ENCODE data around the gene CALB2. TPM values are rescaled to one million over a fixed set of nuclear protein-coding genes. Genes with fewer than 3 reads are reported as not detected.
"Not testable (repeated sequence)": the region's sequence is repeated elsewhere in the genome, so short reads cannot be mapped to it uniquely, and the experiment has no call there.

Gene CALB2
- total and polyA plus RNA-seq, 4 donors, result 16.6 to 44.1 (median 40.7) TPM

DNA sequence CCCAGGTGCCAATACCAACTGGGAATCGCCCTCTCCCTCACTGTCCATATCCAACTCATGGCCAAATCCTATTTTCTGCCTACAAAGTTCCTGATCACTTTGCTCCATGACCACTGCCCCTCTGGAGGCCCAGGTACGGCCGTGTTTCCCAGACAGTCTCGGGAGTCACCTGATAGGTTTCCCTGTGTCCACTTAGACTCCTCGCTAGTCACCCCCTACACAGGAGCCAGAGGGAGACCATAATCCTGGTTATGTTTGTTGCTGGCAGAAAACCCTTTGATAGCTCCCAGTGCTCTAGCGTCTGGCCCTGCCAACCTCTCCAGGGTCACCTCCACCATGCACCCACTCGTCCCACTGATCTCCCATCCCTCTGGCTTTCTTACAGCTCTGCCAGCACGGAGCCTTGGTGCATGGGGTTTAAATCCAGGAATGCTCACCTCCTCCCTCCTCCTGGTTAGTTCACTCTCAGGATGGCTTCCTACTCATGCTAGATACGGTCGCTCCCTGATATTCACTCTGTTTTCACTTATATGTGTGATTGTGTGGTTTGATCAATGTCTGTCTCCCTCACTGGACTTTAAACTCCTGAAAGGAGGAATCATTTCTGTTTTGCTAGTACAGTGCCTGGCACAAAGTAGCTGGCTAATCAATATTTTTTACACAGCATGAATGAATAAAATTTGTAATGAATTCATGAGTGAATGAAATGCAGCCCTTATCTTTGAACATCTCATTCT is 7.5 kb upstream of the CALB2 start:
- Histone ChIP-seq H3K9me3 (ENCODE audit: control insufficient read depth, insufficient read depth, low read length) (no peaks in the 10 kb centered on the region), H3K4me1 (ENCODE audit: control insufficient read depth, insufficient read depth, low read length) (no peaks in the 10 kb centered on the region), H3K4me3 (ENCODE audit: low read depth, low read length) (no peak overlapping the region), H3K27me3 (ENCODE audit: control insufficient read depth, insufficient read depth, low read length) (no peaks in the 10 kb centered on the region), H3K36me3 (ENCODE audit: control insufficient read depth, insufficient read depth, low read length) (no peaks in the 10 kb centered on the region), H3K27ac (ENCODE audit: low read depth, low read length) (no peak overlapping the region)
- 79% methylated on average over 8 of the region's 10 CpGs for WGBS (ENCODE audit: insufficient coverage)
- no peak for DNase-seq (ENCODE audit: low read depth in 4 of 6, low spot score in 6 of 6)

DNA sequence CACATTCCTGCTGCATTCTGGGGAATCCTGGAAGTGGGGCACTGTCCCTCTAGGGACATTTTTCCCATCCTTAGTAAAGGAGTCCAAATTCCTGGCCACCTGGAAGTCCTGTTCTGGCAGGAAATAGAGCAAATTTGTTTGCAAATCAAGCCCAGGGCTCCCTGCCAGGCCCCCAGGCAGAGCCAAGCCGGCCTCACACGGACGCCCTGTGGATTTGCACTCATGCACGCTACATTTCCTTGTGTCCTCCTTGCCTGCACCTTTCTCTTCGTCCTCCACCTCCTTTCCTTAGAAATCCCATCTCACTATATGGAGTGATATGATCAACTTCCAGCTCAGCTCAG is 7.0 kb upstream of the CALB2 start:
- Histone ChIP-seq H3K27ac (ENCODE audit: low read depth, low read length) (no peak overlapping the region), H3K4me1 (ENCODE audit: control insufficient read depth, insufficient read depth, low read length) (no peaks in the 10 kb centered on the region), H3K4me3 (ENCODE audit: low read depth, low read length) (no peak overlapping the region), H3K9me3 (ENCODE audit: control insufficient read depth, insufficient read depth, low read length) (no peaks in the 10 kb centered on the region), H3K27me3 (ENCODE audit: control insufficient read depth, insufficient read depth, low read length) (no peaks in the 10 kb centered on the region), H3K36me3 (ENCODE audit: control insufficient read depth, insufficient read depth, low read length) (no peaks in the 10 kb centered on the region)
- DNase-seq (ENCODE audit: low read depth in 4 of 6, low spot score in 6 of 6), result no peak
- WGBS (ENCODE audit: insufficient coverage), result 35% methylated on average over 4 of the region's 5 CpGs

DNA sequence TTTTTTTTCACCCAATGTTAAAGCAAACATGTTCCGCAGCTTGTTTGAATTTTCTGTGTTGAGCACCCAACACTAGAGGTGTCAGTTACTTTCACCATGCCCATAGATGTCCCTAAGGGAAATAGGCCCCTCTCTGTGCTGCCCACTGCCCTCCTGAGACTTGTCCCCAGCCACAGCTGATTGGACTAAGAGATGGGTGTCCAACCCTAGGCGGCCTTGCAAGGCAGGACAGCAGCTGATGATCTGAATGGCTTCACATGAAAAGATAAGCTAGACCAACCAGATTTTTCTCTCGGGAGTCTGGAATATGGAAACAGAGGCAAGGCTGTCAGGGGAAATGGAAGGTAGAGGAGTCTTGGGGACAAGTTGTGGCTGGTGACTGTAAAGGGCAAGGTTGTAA is 6.1 kb upstream of the CALB2 start:
- WGBS (ENCODE audit: insufficient coverage), result 93% methylated on average over 2 of the region's 3 CpGs
- H3K27ac ChIP-seq (ENCODE audit: low read depth, low read length), result no peak overlapping the region
- no peak for DNase-seq (ENCODE audit: low read depth in 4 of 6, low spot score in 6 of 6)
- H3K27me3 ChIP-seq (ENCODE audit: control insufficient read depth, insufficient read depth, low read length), result no peaks in the 10 kb centered on the region
- H3K4me3 ChIP-seq (ENCODE audit: low read depth, low read length), result no peak overlapping the region
- H3K9me3 ChIP-seq (ENCODE audit: control insufficient read depth, insufficient read depth, low read length), result no peaks in the 10 kb centered on the region
- no peaks in the 10 kb centered on the region for H3K36me3 ChIP-seq (ENCODE audit: control insufficient read depth, insufficient read depth, low read length)
- H3K4me1 ChIP-seq (ENCODE audit: control insufficient read depth, insufficient read depth, low read length), result peaks cover 2% of the 10 kb centered on the region

DNA sequence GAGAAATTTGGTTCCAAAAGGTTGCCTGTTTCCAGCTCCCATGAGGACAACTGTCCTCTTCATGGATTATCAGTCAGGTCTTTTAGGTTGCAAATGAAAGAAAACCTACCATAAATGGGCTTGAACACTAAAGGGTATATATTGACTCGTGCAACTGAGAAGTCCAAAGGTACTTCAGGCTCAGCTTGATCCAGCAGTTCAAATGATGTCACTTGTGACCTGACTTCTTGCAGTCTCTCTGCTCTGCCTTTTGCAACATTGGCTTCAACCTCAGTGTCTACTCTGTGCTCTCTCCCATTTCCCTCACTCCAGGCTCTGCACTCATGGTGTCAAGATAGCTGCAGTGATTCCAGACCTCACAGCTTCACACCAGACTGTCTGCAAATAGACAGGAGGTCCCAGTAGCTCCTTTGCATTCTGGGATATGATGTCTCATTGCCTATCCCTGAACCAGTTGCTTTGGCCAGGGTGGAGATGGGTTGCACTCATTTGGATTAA is 5.5 kb upstream of the CALB2 start:
- DNase-seq (ENCODE audit: low read depth in 4 of 6, low spot score in 6 of 6), result no peak
- H3K27me3 ChIP-seq (ENCODE audit: control insufficient read depth, insufficient read depth, low read length), result no peaks in the 10 kb centered on the region
- no peaks in the 10 kb centered on the region for H3K36me3 ChIP-seq (ENCODE audit: control insufficient read depth, insufficient read depth, low read length)
- peaks cover 7% of the 10 kb centered on the region for H3K4me1 ChIP-seq (ENCODE audit: control insufficient read depth, insufficient read depth, low read length)
- H3K4me3 ChIP-seq (ENCODE audit: low read depth, low read length), result no peak overlapping the region
- no peak overlapping the region for H3K27ac ChIP-seq (ENCODE audit: low read depth, low read length)
- WGBS (ENCODE audit: insufficient coverage), result 90% methylated on average over 1 of the region's 1 CpG
- no peaks in the 10 kb centered on the region for H3K9me3 ChIP-seq (ENCODE audit: control insufficient read depth, insufficient read depth, low read length)

DNA sequence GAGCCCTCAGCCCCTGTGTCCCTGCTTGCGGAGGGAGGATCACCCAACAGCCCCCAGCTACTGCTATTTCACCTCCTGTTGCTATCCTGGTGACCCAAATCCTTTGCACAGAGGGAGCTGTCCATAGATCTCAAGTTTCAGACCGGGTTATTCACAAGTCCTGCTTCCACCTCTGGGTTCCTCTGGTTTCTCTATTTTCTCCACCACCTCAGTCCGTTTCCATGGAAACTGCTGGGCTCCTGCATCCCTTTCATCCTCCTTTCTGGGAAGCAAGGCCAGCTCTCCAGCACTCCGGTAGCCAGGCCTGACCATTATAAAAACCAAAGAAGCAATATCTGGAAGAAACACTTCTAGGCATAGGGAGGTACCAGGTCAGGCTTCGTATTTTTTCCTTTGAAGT is 4.8 kb upstream of the CALB2 start:
- WGBS (ENCODE audit: insufficient coverage), result 43% methylated on average over 4 of the region's 5 CpGs
- Histone ChIP-seq H3K4me3 (ENCODE audit: low read depth, low read length) (no peak overlapping the region), H3K36me3 (ENCODE audit: control insufficient read depth, insufficient read depth, low read length) (no peaks in the 10 kb centered on the region), H3K9me3 (ENCODE audit: control insufficient read depth, insufficient read depth, low read length) (no peaks in the 10 kb centered on the region), H3K27me3 (ENCODE audit: control insufficient read depth, insufficient read depth, low read length) (peaks cover 2% of the 10 kb centered on the region), H3K27ac (ENCODE audit: low read depth, low read length) (no peak overlapping the region), H3K4me1 (ENCODE audit: control insufficient read depth, insufficient read depth, low read length) (peaks cover 11% of the 10 kb centered on the region)
- DNase-seq (ENCODE audit: low read depth in 4 of 6, low spot score in 6 of 6), result peak in 3 of 6 donors; percentile 26 to 86 (median 45)

DNA sequence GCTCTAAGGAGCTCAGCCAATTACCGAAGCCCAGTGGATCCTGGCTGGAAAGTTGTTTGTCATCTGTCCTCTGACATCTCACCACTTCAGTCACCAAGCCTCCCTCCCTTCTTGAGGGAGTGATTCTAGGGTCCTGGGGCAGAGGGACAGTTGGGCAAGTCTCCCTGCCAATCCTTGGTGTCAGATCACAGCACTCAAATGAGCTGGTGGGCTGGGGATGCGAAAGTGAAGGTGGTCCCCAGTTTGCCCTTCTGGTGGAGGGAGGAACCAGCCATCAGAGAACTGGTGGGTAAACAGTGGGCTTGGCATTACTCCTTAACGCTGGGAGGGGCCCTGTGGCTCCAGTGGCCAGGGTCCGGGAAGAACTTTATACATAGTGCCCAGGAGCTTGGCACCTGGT is 4.4 kb upstream of the CALB2 start:
- peaks cover 5% of the 10 kb centered on the region for H3K27me3 ChIP-seq (ENCODE audit: control insufficient read depth, insufficient read depth, low read length)
- no peaks in the 10 kb centered on the region for H3K36me3 ChIP-seq (ENCODE audit: control insufficient read depth, insufficient read depth, low read length)
- H3K4me3 ChIP-seq (ENCODE audit: low read depth, low read length), result no peak overlapping the region
- peaks cover 15% of the 10 kb centered on the region for H3K4me1 ChIP-seq (ENCODE audit: control insufficient read depth, insufficient read depth, low read length)
- H3K9me3 ChIP-seq (ENCODE audit: control insufficient read depth, insufficient read depth, low read length), result no peaks in the 10 kb centered on the region
- no peak overlapping the region for H3K27ac ChIP-seq (ENCODE audit: low read depth, low read length)
- no peak for DNase-seq (ENCODE audit: low read depth in 4 of 6, low spot score in 6 of 6)
- WGBS (ENCODE audit: insufficient coverage), result 86% methylated on average over 2 of the region's 4 CpGs

DNA sequence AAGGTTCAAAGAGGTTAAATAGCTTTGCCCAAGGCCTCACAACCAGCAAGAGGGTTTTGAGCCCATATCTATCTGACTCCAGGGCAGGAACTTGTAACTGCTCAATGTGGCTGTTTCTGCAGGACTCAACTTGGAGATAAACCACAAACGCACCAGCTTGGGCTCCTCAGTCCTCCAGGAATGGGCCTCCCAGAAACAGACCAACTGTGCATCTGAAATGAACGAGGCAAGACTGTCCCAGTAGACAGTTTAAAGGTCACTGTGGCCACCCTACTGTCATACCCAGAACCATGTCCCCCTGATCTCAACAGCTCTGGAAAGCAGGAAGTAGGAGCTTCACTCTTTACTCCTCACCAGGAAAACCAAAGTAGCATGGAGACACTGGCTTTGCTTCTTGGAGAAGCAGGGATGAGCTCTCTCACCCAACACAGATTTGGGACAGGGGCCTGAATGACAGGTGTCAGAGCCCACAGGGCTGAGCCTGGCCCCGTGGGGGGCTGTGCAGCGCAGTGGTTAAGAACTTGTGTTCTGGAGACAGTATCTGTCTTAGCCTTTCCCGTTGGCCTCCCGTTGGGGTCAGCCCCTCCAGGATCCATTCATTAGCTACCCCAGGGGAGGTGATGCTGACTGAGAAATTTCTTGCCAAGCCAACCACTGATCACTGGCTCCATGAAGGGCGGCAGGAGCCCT is 2.3 kb upstream of the CALB2 start:
- Histone ChIP-seq H3K9me3 (ENCODE audit: control insufficient read depth, insufficient read depth, low read length) (no peaks in the 10 kb centered on the region), H3K27me3 (ENCODE audit: control insufficient read depth, insufficient read depth, low read length) (peaks cover 8% of the 10 kb centered on the region), H3K27ac (ENCODE audit: low read depth, low read length) (no peak overlapping the region), H3K4me3 (ENCODE audit: low read depth, low read length) (no peak overlapping the region), H3K36me3 (ENCODE audit: control insufficient read depth, insufficient read depth, low read length) (no peaks in the 10 kb centered on the region), H3K4me1 (ENCODE audit: control insufficient read depth, insufficient read depth, low read length) (peaks cover 17% of the 10 kb centered on the region)
- DNase-seq (ENCODE audit: low read depth in 4 of 6, low spot score in 6 of 6), result no peak
- WGBS (ENCODE audit: insufficient coverage), result 91% methylated on average over 2 of the region's 7 CpGs

DNA sequence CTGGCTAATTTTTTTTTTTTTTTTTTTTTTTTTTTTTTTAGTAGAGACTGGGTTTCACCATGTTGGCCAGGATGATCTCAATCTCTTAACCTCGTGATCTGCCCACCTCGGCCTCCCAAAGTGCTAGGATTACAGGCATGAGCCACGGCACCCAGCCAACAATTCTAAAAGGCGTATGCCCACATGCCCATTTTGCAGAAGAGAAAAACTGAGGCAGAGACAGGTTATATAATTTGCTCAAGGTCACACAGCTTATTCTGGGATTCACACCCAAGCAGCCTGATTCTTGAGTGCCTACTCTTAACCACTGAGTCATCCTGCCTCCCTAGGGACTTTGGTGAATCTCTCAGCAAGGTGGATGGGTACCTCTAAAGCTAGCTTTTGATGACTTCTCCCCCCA is 1.6 kb upstream of the CALB2 start:
- H3K4me3 ChIP-seq (ENCODE audit: low read depth, low read length); H3K9me3 ChIP-seq (ENCODE audit: control insufficient read depth, insufficient read depth, low read length); H3K27me3 ChIP-seq (ENCODE audit: control insufficient read depth, insufficient read depth, low read length); DNase-seq (ENCODE audit: low read depth in 4 of 6, low spot score in 6 of 6); H3K27ac ChIP-seq (ENCODE audit: low read depth, low read length); H3K36me3 ChIP-seq (ENCODE audit: control insufficient read depth, insufficient read depth, low read length): not testable (repeated sequence)
- H3K4me1 ChIP-seq (ENCODE audit: control insufficient read depth, insufficient read depth, low read length), result peaks cover 17% of the 10 kb centered on the region
- WGBS (ENCODE audit: insufficient coverage), result 100% methylated on average over 3 of the region's 4 CpGs

DNA sequence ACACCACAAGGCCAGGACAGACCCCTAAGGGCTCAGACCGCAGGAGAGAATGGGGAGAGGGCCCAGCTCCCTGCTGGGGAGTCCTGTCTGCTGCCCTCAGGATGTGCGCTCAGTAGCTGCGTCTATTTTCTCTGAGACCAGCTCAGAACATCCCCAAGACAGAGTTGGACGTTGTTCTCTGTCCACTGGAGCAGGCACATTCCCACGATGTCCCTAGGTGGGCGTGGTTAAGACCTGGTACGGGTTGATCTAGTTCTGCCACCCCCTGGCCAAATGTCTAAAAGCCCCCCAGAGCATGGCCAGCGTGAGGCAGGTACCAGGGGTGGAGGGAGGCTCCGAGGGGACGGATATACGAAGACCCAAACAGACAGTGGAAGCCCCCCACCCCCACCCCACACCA is 842 bp upstream of the CALB2 start:
- H3K4me1 ChIP-seq (ENCODE audit: control insufficient read depth, insufficient read depth, low read length), result peaks cover 17% of the 10 kb centered on the region
- H3K9me3 ChIP-seq (ENCODE audit: control insufficient read depth, insufficient read depth, low read length), result no peaks in the 10 kb centered on the region
- DNase-seq (ENCODE audit: low read depth in 4 of 6, low spot score in 6 of 6), result peak in 1 of 6 donors; percentile 14
- H3K27me3 ChIP-seq (ENCODE audit: control insufficient read depth, insufficient read depth, low read length), result peaks cover 8% of the 10 kb centered on the region
- H3K27ac ChIP-seq (ENCODE audit: low read depth, low read length), result no peak overlapping the region
- WGBS (ENCODE audit: insufficient coverage), result 50% methylated on average over 4 of the region's 11 CpGs
- no peaks in the 10 kb centered on the region for H3K36me3 ChIP-seq (ENCODE audit: control insufficient read depth, insufficient read depth, low read length)
- H3K4me3 ChIP-seq (ENCODE audit: low read depth, low read length), result no peak overlapping the region

DNA sequence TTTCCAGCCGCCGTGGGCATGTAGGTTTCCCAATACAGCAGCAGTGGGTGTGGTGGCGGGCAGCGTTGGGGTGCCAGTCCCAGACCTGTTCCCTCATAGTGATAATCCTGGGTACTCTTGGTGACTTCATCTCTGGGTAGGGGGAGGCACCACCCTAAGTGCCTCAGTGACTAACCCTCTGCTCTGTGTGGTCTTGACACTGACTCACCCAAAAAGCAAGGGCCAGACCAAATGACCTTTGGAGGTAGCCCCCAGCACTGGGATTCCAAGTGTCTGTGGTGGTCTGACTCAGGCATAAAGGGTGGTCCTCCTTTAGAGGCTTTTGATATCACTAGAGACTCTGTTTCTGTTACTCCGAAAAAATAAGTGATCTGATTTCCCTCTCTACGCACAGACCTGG is 908 bp downstream of the CALB2 start:
- Histone ChIP-seq H3K4me1 (ENCODE audit: control insufficient read depth, insufficient read depth, low read length) (peaks cover 24% of the 10 kb centered on the region), H3K27me3 (ENCODE audit: control insufficient read depth, insufficient read depth, low read length) (peaks cover 8% of the 10 kb centered on the region), H3K4me3 (ENCODE audit: low read depth, low read length) (no peak overlapping the region), H3K36me3 (ENCODE audit: control insufficient read depth, insufficient read depth, low read length) (no peaks in the 10 kb centered on the region), H3K27ac (ENCODE audit: low read depth, low read length) (no peak overlapping the region), H3K9me3 (ENCODE audit: control insufficient read depth, insufficient read depth, low read length) (no peaks in the 10 kb centered on the region)
- 89% methylated on average over 6 of the region's 6 CpGs for WGBS (ENCODE audit: insufficient coverage)
- no peak for DNase-seq (ENCODE audit: low read depth in 4 of 6, low spot score in 6 of 6)

Data from spinal cord (tissue), 10 donors.